ENCODE measurements around the gene DCT.
"Not testable (repeated sequence)": the region's sequence is repeated elsewhere in the genome, so short reads cannot be mapped to it uniquely, and the experiment has no call there.

DCT gene

DNA sequence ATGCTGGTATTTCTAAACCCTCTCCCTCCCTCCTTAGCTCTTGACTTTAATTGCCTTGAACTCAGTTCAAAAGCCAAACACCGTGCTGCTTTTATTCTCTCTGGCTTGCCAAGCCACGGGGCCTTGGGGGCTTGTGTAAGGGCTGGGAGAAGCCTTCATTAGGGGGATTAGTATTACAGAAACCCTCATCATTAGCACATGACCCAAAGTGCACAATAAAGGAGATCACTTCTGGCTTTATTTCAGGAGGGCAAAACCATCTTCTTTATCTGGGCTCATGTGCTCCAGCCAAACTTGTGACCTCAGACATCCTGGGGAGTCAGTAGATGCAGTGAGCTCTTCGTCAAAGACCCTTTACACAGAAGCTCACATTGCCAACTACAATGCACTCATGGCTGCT is at the start of gene DCT:
DCT (minus strand) TSS at position 67 of the 400 bp plus-strand sequence. CDS start 427 bp downstream, outside the sequence.
- no peak for DNase-seq (ENCODE audit: low read depth)

DNA sequence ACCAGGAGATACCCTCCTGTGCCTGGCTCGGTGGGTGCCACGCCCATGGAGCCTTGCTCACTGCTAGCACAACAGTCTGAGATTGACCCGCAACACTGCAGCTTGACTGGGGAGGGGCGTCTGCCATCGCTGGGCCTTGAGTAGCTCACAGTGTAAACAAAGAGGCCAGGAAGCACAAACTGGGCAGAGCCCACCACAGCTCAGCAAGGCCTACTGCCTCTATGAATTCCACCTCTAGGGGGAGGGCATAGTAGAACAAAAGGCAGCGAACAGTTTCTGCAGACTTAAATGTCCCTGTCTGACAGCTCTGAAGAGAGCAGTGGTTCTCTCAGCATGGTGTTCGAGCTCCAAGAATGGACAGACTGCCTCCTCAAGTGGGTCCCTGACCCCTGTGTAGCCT is 47.5 kb upstream of the DCT start:
- DNase-seq (ENCODE audit: low read depth) = not testable (repeated sequence)

DNA sequence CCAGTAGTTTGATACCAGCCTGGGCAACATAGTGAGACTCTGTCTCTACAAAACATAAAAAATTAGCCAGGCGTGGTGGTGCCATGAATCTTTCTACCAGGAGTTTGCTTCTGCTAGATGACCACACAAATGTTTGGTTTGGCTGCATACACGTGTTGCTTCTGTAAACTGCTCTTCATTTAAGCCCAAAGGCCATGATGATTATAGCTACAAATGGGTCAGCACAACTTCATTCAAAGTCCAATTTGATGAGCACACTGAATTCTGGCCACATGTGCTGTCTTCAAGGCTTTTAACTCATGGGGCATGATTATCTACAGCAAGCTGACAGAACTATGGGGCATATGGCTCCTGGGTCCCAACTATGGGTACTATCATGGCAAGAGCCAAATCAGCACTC is 46.3 kb upstream of the DCT start:
- no peak for DNase-seq (ENCODE audit: low read depth)

DNA sequence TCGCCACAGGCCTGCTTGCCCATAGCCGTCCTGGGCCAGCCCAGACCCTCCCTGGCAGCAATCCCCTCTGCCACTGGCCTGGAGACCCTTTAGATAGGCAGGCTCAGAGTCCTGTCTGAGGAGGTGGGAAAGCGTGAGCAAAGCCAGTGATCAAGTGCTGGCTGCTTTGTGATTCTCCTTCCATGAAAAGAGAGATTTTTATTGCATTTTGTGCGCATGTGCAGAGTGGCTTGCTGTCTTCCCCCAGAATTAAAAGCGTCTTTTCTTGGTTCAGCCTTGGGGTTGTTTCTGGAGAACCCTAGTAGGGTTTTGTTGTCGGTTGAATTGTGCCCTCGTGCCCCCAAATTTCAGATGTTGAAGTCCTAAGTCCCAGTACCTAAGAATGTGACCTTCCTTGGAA is 44.9 kb upstream of the DCT start:
- DNase-seq (ENCODE audit: low read depth) = no peak

DNA sequence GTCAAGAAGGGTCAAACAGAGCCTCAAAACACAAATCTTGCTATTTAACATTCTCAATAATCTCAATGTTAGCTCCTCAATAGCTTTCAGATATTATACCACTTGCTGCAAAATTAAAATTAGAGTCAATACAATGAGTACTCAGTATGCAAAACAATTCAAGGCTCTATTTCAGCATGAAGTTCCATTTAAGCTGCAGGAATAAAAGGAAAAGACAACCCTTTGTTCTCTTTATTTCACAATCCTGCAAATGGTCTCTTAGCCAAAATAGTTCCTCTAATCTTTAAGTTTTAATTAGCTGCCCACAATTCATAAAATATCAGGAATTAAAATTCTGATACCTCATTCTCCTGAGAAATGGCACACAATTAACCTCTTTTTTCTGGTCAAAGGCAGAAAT is 40.5 kb upstream of the DCT start:
- DNase-seq (ENCODE audit: low read depth) = no peak

DNA sequence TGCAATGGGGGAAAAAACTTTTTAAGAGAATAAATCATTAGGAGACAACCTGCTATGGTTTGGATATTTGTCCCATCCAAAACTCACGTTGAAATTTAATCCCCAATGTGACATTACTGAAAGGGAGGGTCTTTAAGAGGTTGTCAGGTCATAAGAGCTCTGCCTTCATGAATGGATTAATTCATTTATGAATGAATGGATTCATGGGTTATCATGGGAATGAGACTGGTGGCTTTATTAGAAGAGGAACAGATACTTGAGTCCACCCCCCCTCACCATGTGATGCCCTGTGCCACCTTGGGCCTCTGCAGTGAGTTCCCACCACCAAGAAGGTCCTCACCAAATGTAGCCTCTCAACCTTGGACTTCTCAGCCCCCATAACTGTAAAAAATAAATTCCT is 37.0 kb upstream of the DCT start:
- DNase-seq (ENCODE audit: low read depth) = no peak

DNA sequence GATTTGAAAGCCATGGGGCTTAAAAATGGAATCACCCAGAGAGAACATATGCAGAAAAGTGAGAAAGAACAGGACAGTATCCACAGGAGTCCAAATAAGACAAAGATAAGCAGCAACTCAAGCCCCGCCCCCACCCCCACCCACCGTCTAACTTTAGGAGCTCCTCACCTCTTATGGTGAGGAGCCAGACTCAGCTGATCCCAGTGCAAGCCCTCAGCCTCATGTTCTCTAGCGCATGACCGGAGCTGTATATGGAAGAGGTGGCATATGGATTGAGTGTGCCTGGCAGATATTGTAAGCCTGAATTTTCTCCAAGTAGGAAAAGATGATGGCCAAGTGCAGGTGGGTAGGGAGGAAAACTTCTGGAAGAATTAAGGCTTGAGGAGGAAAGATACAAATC is 36.4 kb upstream of the DCT start:
- no peak for DNase-seq (ENCODE audit: low read depth)

DNA sequence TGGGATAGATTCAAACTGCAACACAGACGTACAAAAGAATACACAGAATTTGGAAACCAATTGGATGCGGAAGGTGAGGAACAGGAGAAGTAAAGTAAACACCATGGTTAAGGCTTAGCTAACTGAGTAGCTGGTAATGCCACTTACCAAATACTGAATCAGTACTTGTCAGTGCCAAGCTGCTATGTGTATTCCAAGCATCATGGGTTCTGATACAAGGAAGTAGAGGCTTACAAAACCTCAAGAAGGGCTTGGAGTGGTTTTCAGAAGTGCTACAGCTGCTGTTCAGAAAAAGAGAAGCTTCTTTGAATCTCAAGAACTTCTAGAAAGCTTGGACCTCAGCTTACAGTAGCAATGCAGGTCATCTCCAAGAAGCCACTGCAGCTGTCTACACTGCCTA is 35.9 kb upstream of the DCT start:
- DNase-seq (ENCODE audit: low read depth) = no peak

DNA sequence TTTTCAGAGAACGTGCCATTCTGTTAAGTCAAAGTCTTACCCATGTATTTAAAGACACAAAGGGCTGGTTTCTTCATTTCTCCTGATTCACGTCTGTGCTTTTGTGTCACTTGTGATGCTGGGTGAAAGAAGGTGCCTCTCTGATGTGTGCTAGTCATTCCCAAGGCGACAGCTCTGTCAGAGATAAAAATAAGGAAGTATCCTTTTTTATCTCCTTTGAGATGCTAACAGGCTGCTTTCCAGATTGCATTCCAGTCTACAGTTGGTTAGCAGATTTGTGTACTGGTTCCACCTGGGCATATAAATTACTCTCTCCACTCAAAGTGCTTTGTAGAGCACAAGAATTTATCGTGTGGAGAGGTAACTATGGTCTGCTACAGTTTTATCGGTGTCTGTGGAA is 33.5 kb upstream of the DCT start:
- DNase-seq (ENCODE audit: low read depth) = no peak

DNA sequence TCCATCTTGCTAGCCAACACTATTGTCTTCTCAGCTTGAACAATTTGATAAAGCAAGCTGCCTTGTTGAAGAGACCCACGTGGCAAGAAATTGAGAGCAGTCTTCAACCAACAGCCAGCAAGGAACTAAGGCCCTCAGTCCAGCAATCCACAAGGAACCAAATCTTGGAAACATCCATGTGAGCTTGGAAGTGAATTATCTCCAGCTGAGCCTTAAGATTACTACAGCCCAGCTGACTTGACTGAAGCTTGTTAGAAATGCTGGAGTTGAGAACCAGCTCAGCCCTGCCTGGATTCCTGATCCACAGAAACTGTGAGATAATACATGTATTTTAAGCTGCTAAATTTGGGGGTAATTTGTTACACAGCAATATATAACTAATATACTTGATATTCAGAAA is 26.2 kb upstream of the DCT start:
- DNase-seq (ENCODE audit: low read depth) = no peak

DNA sequence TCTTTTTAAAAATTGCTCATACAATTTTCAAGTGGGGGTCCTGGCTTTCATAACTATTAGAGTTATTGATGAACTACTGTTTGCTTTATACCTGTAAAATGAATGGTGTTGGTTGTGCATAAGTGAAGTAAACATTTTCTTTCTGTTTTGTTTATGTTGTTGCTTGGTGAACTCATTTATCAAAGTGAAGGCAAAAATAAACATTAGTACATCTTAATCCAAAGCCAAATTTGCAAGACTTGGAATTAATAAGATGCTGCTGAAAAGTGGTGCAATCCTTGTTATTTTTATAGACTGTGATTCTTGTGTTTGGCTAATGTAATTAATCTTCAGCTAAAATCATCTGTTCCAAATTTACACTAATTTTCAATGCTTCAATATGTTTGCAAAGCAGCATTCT is 24.4 kb upstream of the DCT start:
- DNase-seq (ENCODE audit: low read depth) = no peak

DNA sequence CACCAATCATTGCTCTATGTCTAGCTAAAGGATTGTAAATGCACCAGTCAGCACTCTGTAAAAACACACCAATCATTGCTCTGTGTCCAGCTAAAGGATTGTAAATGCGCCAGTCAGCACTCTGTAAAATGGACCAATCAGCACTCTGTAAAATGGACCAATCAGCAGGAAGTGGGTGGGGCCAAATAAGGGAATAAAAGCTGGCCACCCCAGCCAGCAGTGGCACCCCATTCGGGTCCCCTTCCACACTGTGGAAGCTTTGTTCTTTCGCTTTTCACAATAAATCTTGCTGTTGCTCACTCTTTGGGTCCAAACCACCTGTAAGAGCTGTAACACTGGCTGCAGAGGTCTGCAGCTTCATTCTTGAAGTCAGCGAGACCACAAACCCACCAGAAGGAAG is 19.3 kb upstream of the DCT start:
- DNase-seq (ENCODE audit: low read depth) = not testable (repeated sequence)

DNA sequence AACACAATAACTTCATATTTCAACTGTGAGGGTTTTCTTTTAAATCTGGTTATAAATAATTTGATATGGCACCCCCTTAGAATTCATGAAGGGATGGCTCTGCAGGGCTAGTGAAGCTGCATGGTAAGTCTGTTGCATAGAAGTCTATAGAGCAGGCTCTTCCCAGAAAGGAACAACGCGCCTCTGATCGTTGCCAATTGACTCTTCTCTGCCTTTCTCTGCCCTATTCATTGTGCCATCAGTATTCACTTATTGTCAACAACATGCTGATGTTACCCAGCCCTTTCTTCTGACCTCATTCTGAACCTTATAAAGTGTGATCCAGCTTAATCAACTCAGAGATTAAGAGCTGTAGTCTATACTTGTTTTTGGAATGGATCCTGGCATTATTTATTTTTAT is 16.3 kb upstream of the DCT start:
- DNase-seq (ENCODE audit: low read depth) = no peak

DNA sequence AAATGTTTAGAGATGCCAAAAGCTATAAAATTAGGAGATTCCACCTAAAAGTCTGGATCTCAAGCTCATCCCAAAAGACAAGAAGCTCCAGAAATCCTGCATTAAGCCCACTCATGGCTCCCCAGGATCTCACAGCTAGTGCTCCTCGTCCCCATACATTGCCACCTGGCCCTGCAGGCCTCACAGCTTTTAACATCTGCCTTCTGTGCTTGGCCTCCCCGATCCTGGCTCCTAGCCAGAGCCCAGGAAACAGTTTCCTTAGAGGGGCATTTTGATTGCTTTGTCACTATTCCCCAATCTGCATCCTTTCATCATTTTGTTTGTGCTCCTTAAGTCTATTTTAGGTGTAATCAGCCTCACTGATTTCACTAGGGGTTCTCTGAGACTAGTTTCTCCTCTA is 14.5 kb upstream of the DCT start:
- no peak for DNase-seq (ENCODE audit: low read depth)

DNA sequence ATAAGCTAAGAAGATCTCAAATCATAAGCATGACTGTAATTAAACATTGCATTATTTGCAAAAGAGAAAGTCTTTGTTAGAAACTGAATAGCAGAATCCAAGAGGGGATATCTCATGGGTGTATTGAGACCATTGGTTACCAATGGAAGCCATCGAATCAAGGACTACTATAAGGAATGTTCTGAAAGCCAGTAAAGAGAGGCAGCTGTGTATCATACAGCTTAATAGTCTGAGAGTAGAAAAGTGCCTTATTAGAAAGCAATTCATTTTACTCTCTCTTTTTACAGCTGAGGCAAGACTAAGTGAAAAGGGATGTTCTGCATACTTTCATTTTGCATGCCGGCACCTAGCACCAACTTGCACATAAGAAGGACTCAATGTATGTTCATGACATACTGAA is 7.6 kb upstream of the DCT start:
- no peak for DNase-seq (ENCODE audit: low read depth)

DNA sequence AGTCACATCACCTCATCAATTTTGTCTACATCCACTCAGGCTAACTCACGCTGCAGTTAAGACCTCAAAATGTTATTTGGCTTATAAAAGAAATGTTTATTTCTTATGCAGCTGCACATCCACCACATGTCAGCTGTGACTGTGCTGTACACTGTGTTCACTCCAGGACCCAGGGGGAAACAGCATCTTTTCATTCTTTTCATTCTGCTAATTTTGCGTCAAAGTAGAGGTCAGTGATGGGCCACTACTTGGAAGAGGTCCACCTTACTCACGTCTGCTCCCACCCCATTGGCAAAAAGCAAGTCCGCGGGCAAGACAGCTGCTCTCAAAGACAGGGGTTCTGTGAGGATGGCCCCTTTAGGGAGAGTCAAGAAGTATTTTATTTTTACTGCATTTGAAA is 4.5 kb upstream of the DCT start:
- no peak for DNase-seq (ENCODE audit: low read depth)

DNA sequence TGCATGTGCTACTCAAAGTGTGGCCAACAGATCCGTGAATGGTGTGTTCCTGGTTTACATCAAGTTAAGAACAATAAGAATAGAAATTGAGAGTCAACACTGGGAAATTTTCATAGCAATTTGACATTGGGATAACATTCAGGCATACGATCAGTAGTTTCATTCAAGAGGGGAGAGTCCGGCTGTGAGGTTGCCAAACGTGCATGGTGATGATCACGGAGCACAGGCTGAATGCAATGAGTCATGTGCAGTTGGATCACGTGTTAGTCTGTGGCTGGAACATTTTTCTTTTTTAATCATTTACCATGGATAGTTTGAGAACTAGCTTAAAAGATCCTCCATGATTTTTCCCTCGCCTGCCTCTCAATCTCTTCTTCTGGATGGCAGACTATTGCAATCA is 2.5 kb upstream of the DCT start:
- no peak for DNase-seq (ENCODE audit: low read depth)

DNA sequence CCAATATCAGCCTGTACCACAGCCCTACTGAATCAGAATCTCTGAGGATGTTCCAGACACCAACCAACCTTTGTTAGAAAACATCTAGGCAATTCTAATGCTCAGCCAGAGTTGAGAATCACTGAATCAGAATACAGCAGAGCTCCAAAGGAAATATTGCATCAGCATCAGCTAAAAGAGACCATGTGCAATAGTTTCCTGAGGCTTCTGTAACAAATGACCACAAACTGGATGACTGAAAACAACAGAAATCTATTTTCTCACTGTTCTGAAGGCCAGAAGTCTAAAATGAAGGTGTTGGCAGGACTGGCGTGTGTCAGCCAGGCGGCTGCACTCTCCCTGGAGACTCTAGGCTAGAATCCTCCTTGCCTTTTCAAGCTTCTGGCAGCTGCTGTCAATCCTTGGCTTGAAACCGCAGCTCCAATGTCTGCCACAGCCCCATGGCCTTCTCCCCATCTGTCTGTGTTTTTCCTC is 1.2 kb upstream of the DCT start:
- no peak for DNase-seq (ENCODE audit: low read depth)

DNA sequence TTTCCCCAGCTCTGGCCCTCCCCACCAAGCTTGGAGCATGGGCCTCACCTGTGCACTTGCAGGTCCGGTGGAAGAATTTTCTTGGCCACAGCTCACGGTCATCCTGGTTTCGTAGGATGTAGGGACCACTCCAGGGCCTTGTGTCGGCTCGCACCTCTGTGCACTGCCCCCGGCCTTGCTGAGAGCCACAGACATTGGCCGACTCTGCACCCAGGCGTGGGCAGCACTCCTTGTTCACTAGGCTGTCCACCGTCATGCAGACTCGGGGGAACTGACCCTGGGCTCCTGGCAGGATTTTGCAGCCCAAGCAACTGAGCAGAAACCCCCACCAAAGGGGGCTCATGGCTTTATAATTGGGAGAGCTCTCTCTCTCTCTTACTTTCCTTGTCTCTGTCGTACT is 569 bp downstream of the DCT start:
- no peak for DNase-seq (ENCODE audit: low read depth)

DNA sequence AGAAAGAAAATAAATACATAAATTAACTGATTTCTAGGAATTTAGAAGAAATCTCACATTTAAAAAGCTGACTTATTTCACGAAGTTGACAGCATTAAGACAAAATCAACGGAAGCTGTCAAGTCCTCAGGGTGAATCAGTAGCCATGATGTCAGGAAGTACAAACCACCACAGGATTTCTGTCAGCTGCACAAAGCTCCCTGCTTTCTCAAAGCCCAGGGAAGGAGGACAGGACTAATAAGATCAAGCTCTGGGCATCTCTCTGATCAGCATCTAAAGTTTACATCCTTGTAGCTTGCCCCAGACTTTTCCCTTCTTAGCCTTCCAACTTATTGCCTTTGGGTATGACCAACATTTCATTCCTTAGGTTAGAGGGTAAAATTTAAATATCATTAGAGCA is 9.4 kb downstream of the DCT start:
- DNase-seq (ENCODE audit: low read depth) = no peak

DNA sequence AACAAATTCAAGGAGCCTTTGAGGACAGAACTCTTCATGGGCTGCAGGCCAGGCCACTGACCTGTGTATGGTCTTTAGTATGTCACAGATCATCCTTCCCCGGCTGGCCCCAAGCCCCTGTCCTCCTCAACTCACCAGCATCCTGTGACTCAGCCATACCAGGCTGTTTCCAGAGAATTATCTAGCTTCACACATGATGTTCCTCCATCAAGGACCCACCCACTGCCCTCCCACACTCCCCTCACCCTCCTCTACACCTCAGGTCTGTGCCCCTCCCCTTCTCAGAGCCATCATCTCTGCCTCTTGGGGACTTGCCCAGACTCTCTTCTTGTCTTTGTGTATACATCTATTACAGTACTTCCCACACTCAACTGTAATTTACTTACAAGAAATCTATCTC is 14.7 kb downstream of the DCT start:
- peak; percentile 11 for DNase-seq (ENCODE audit: low read depth)

DNA sequence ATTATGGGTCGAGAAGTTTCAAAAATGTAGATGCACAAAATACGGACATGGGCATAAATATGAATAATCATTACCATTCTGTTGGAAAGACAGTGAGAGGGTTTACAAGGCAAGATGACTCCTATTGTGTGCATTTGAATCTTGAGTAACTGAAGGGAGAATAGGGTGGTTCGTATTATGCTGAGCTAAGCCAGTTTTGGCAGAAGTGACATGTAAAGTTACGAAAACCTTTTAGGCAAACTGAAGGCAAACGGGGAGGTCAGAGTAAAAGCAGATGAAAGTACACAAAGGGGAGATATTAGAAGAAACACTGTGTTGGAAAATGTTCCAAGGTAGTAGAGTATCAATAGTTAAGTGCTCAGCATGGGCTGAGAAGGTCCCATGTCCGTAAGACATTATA is 16.8 kb downstream of the DCT start:
- no peak for DNase-seq (ENCODE audit: low read depth)

DNA sequence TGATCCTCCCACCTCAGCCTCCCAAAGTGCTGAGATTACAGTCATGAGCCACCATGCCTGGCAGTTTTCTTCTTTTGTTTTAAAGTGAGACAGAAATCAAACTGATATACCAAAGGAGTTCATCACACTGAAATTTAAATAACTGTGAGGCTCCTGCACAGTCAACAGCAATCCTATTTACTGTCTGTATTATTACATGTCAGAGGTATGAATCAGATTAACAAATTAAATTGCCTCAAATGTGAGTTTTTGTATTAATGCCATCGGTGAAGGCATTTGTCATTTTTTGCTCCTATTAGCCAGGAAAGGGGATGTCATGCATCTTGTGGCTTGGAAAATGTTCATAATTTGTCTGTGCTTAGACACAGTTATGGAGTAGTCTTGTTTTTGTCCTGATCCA is 20.4 kb downstream of the DCT start:
- DNase-seq (ENCODE audit: low read depth) = no peak

DNA sequence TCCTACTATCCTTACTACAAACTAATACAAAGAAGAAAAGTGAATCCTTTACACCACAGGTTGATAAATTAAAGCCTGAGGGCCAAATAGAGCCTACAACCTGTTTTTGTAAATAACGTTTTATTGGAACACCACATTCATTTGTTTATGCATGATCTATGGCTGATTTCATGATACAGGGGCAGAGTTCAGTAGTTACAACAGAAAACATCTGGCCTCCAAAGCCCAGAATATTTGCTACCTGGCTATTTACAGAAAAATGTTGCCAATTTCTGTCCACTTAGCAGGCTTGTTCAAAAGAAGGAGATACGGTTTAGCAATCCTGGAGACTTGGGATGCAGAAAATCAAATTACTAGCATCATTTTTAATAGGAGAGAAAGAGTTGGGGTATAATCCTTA is 24.1 kb downstream of the DCT start:
- no peak for DNase-seq (ENCODE audit: low read depth)

DNA sequence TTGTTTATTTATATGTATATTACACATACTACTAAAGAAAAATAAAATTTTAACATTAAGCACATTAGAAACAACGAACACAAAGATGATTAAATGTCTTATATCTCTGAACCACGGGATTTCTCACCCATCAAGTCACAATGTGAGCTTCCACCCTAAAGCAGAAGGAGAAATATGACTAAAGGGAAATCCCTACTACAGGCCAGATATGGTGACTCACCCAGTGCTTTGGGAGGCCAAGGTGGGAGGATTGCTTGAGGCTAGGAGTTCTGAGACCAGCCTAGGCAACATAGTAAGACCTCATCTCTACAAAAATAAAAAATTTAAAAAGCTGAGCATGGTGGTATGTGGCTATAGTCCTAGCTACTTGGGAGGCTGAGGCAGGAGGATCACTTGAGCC is 24.6 kb downstream of the DCT start:
- DNase-seq (ENCODE audit: low read depth) = no peak
